Kidney (tissue), 14 donors: Measurements from ENCODE around the gene CTF1. TPM values are rescaled to one million over a fixed set of nuclear protein-coding genes. Genes with fewer than 3 reads are reported as not detected.
A peak's percentile ranks its signal among the peaks of the same experiment; 100 is the strongest.

ENCODE experiments used
- DNase-seq, 5 donors: peaks; one replicate each; pipeline ENCODE4 v3.0.0-alpha.2; 2013 to 2020
- FAIRE-seq: peaks from 2 replicates; lab custom pipeline; 2012; peaks lifted over from hg19 to GRCh38; lab: Jason Lieb, UNC
- H3K27ac ChIP-seq, 2 donors: one replicate each; pipeline ENCODE4 v1.7.0; 2013; ENCODE audit warnings: low read depth in 2 of 2, low read length in 2 of 2, inconsistent platforms in 1 of 2
- H3K27me3 ChIP-seq: one replicate; pipeline ENCODE4 v1.7.1; 2013; ENCODE audit warnings: low read length, inconsistent platforms; ENCODE audit not compliant: control insufficient read depth, insufficient read depth
- H3K36me3 ChIP-seq, 3 donors: one replicate each; pipeline versions ENCODE4 v1.7.0 to v1.7.1; 2013; ENCODE audit warnings: low read length in 3 of 3, control low read depth in 1 of 3, inconsistent platforms in 1 of 3; ENCODE audit not compliant: insufficient read depth in 3 of 3, control insufficient read depth in 2 of 3
- H3K4me1 ChIP-seq, 3 donors: one replicate each; pipeline versions ENCODE4 v1.7.0 to v1.7.1; 2013; ENCODE audit warnings: low read length in 3 of 3, inconsistent platforms in 1 of 3, low read depth in 1 of 3; ENCODE audit not compliant: control insufficient read depth in 2 of 3, insufficient read depth in 2 of 3
- H3K4me3 ChIP-seq, 3 donors: one replicate each; pipeline versions ENCODE4 v1.7.0 to v1.8.1; 2013; ENCODE audit warnings: low read length in 3 of 3, control low read depth in 1 of 3, inconsistent platforms in 1 of 3
- H3K9ac ChIP-seq, 3 donors: one replicate each; pipeline versions ENCODE4 v1.7.0 to v1.7.1; 2013; ENCODE audit warnings: low read length in 3 of 3, control low read depth in 1 of 3, inconsistent platforms in 1 of 3
- H3K9me3 ChIP-seq, 3 donors: one replicate each; pipeline versions ENCODE4 v1.7.0 to v1.7.1; 2013; ENCODE audit warnings: low read length in 3 of 3, control low read depth in 1 of 3, inconsistent platforms in 1 of 3; ENCODE audit not compliant: control insufficient read depth in 2 of 3, insufficient read depth in 1 of 3
- CTCF ChIP-seq: IDR thresholded peaks from 3 replicates; pipeline ENCODE4 v1.5.1; 2012; ENCODE audit warnings: mild to moderate bottlenecking, moderate library complexity, borderline replicate concordance; ENCODE audit not compliant: insufficient read depth; ENCODE audit errors: extremely low read depth
- intact Hi-C: fragments of 100-400 bp; cut with DNase I; formaldehyde crosslinking; loops from one replicate; pipeline ENCODE4 v1.11.1; 2022
- polyA plus RNA-seq: library from polyadenylated mRNA; stranded (reverse); fragments of 350-450 nt; fragmentation: Illumina TruSeq; extraction: RNeasy Lipid Tissue Mini Kit (QIAGEN cat#74804); gene quantifications from one replicate; pipeline ENCODE4 v1.2.3, GENCODE V29; 2014; ENCODE audit warnings: low read depth, low replicate concordance; ENCODE audit not compliant: insufficient read depth
- total RNA-seq: library from RNA; stranded (reverse); fragmentation: NEBNext Ultra II Directional; extraction: Animal tissue kit (Norgen Biotek cat#: 25700); gene quantifications from one replicate; pipeline ENCODE4 v1.2.1, GENCODE V29; 2021
- donor health status: control.
- donor health status: control.
- donor health status: control.
- donor health status: control.
- donor health status: control.
- donor health status: DM: yes; HTN: yes; CAD: no.
- donor health status: Normal renal cell carcinoma (clear cell type).

Gene CTF1
- total and polyA plus RNA-seq, 2 donors from 2014 or later: 7.3 to 13.0 TPM

DNA sequence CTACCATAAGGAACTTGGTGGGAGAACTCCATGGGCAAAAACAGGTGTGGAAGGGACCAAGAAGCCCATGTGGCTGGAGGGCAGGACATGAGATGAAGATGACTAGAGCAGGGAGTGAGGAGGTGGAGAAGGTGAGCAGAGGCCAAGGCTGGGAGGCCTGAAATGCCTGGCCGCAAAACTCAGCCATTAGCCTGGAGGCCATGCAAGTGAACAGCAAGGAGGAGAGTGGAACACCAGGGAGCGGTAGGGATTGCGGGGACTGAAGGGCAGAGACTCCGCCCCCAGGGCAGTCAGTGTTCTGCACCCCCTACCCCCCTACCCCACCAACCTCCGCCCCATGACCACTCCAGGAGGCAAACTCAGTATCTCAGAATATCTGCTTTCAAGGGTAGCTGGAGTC, 19.5 kb upstream of the CTF1 start:
- Histone ChIP-seq H3K9ac (peak overlapping the region in 2 of 3 donors; percentile 50 to 94), H3K9me3 (no peaks in the 10 kb centered on the region), H3K36me3 (no peaks in the 10 kb centered on the region), H3K4me3 (peak overlapping the region in 2 of 3 donors; percentile 89 to 95), H3K4me1 (peaks cover 4 to 19% (median 12%) of the 10 kb centered on the region in 3 donors), H3K27ac (peak overlapping the region; percentile 82 to 95), H3K27me3 (no peaks in the 10 kb centered on the region)
- TF ChIP-seq CTCF: no peak
- intact Hi-C loops: no loop called here
- DNase-seq (peak in 4 of 5 donors; percentile 23 to 60 (median 26)), FAIRE-seq (no peak)

DNA sequence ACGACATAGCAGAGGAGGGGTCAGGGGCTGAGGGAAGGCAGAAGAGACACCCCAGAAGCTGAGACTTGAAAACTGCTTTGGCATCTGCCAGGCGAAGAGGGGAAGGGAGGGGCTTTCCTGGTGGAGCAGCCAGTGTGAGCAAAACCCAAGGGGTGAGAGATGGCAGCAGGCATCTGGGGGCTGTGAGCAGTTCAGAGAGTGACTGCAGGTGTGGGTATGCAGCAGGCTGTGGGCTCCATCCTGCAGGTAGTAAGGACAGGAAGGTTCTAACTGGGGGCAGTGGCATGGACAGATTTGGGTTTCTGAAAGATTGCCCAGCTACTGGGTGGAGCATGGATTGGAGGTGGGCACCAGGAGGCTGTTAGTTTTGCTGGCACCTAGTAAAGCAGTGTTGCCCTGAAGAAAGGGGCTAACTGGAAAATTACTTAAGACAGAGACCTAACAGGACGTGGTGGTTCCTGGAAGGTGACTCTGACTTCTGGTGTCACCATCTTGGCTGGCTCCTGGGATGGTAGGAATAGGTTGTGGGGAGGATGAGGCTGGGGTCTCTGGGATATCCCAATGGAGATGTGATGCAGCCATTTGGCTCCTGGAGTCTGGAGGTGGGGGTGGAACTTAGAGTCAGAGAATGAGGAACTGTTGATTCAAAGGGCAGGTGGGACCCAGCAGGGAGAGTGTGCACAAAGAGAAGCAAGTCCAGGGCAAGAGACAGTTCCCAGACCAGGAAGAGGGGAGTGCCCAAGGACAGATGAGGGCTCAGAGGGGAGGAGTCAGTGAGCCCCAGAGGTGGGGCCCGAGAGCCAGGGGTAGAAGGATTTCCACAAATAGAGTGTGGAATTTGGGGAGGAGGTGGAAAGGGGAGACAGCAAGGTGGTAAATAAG, 13.7 kb upstream of the CTF1 start:
- no peak overlapping the region for H3K9ac ChIP-seq
- intact Hi-C loops: no loop called here
- peaks cover 0 to 13% (median 0%) of the 10 kb centered on the region in 3 donors for H3K4me1 ChIP-seq
- no peaks in the 10 kb centered on the region for H3K27me3 ChIP-seq
- DNase-seq: no peak
- peaks cover 0 to 9% (median 2%) of the 10 kb centered on the region in 3 donors for H3K36me3 ChIP-seq
- TF ChIP-seq CTCF: no peak
- no peak for FAIRE-seq
- H3K4me3 ChIP-seq: no peak overlapping the region
- H3K27ac ChIP-seq: peak overlapping the region in 1 of 2 donors; percentile 44
- no peaks in the 10 kb centered on the region for H3K9me3 ChIP-seq

DNA sequence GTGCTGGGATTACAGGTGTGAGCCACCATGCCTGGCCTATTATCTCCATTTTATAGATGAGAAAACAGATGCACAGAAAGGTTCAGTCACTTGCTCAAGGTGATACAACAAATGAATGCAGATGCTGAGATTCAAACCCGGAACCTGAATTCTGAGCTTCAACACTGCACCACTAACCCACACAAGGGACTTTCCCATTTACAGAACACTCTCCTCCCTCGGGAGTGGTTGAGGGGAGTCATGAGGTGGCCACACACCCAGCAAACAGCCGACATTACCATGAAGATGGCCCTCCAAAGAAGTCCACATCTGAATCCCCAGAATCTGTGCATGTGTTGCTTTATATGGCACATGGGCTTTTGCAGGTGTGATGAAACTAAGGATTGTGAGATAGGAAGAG, 11.7 kb upstream of the CTF1 start:
- H3K9me3 ChIP-seq: no peaks in the 10 kb centered on the region
- H3K27me3 ChIP-seq: no peaks in the 10 kb centered on the region
- no peak for TF ChIP-seq CTCF
- intact Hi-C loops: no loop called here
- no peak overlapping the region for H3K4me3 ChIP-seq
- DNase-seq (no peak), FAIRE-seq (no peak)
- peaks cover 0 to 15% (median 0%) of the 10 kb centered on the region in 3 donors for H3K4me1 ChIP-seq
- no peak overlapping the region for H3K27ac ChIP-seq
- H3K36me3 ChIP-seq: peaks cover 5 to 16% (median 5%) of the 10 kb centered on the region in 3 donors
- H3K9ac ChIP-seq: no peak overlapping the region
